H9 (cell line): ENCODE measurements around the gene PCSK2. TPM values are rescaled to one million over a fixed set of nuclear protein-coding genes. Genes with fewer than 3 reads are reported as not detected.

Experiments used
- DNase-seq: peaks from one replicate; pipeline ENCODE4 v3.0.0-alpha.2; 2017
- H2AFZ ChIP-seq: one replicate; pipeline ENCODE4 v1.6.1; 2013; ENCODE audit warnings: mild to moderate bottlenecking, low read length, control low read depth, moderate library complexity
- H2AK5ac ChIP-seq: 2 replicates; pipeline ENCODE4 v1.6.1; 2013; ENCODE audit warnings: low read length, control low read depth, mixed read lengths; ENCODE audit not compliant: insufficient read length
- H2BK120ac ChIP-seq: one replicate; pipeline ENCODE4 v1.6.1; 2013; ENCODE audit warnings: low read depth, mild to moderate bottlenecking, low read length, control low read depth, inconsistent platforms; ENCODE audit not compliant: poor library complexity, severe bottlenecking
- H2BK12ac ChIP-seq: 2 replicates; pipeline ENCODE4 v1.6.1; 2013; ENCODE audit warnings: low read length, control low read depth, mixed read lengths, low read depth; ENCODE audit not compliant: insufficient read length
- H2BK15ac ChIP-seq: 2 replicates; pipeline ENCODE4 v1.6.1; 2013; ENCODE audit warnings: low read depth, low read length, control low read depth
- H2BK20ac ChIP-seq: one replicate; pipeline ENCODE4 v1.6.1; 2013; ENCODE audit warnings: low read depth, mild to moderate bottlenecking, low read length, control low read depth, inconsistent platforms; ENCODE audit not compliant: poor library complexity, severe bottlenecking
- H2BK5ac ChIP-seq: 2 replicates; pipeline ENCODE4 v1.6.1; 2013; ENCODE audit warnings: low read length, control low read depth, mixed read lengths; ENCODE audit not compliant: insufficient read length
- H3K14ac ChIP-seq: 2 replicates; pipeline ENCODE4 v1.6.1; 2013; ENCODE audit warnings: low read length, control low read depth; ENCODE audit not compliant: insufficient read depth
- H3K18ac ChIP-seq: 2 replicates; pipeline ENCODE4 v1.6.1; 2013; ENCODE audit warnings: low read depth, mild to moderate bottlenecking, mixed read lengths, low read length, control low read depth; ENCODE audit not compliant: insufficient read length
- H3K23ac ChIP-seq: 2 replicates; pipeline ENCODE4 v1.6.1; 2013; ENCODE audit warnings: low read length, control low read depth, mixed read lengths, low read depth; ENCODE audit not compliant: insufficient read length
- H3K23me2 ChIP-seq: 2 replicates; pipeline ENCODE4 v1.6.1; 2013; ENCODE audit warnings: low read depth, mild to moderate bottlenecking, mixed read lengths, low read length, control low read depth; ENCODE audit not compliant: insufficient read length, poor library complexity, severe bottlenecking
- H3K27ac ChIP-seq: 2 replicates; pipeline ENCODE4 v1.5.1; 2013; ENCODE audit warnings: low read length, control low read depth, mixed read lengths, low read depth; ENCODE audit not compliant: insufficient read length
- H3K27me3 ChIP-seq: 2 replicates; pipeline ENCODE4 v1.6.1; 2013; ENCODE audit warnings: low read length, control low read depth, inconsistent platforms; ENCODE audit not compliant: insufficient read depth
- H3K4ac ChIP-seq: 2 replicates; pipeline ENCODE4 v1.6.1; 2013; ENCODE audit warnings: low read depth, mild to moderate bottlenecking, control low read depth, inconsistent platforms, low read length, moderate library complexity
- H3K4me1 ChIP-seq: 2 replicates; pipeline ENCODE4 v1.6.1; 2013; ENCODE audit warnings: low read length, control low read depth, inconsistent platforms; ENCODE audit not compliant: insufficient read depth
- H3K4me2 ChIP-seq: 2 replicates; pipeline ENCODE4 v1.6.1; 2013; ENCODE audit warnings: low read length, control low read depth, mixed read lengths; ENCODE audit not compliant: insufficient read length, insufficient read depth
- H3K56ac ChIP-seq: 2 replicates; pipeline ENCODE4 v1.6.1; 2013; ENCODE audit warnings: low read depth, mild to moderate bottlenecking, mixed read lengths, low read length, control low read depth; ENCODE audit not compliant: insufficient read length
- H3K79me1 ChIP-seq: 2 replicates; pipeline ENCODE4 v1.6.1; 2013; ENCODE audit warnings: low read depth, mild to moderate bottlenecking, moderate library complexity, low read length, control low read depth, inconsistent platforms; ENCODE audit not compliant: insufficient read depth, poor library complexity, severe bottlenecking
- H3K79me2 ChIP-seq: 2 replicates; pipeline ENCODE4 v1.6.1; 2013; ENCODE audit warnings: low read length, control low read depth, inconsistent platforms; ENCODE audit not compliant: insufficient read depth
- H3K9ac ChIP-seq: 2 replicates; pipeline ENCODE4 v1.6.1; 2013; ENCODE audit warnings: low read length, control low read depth, mixed read lengths; ENCODE audit not compliant: insufficient read length; ENCODE audit errors: extremely low read depth
- H3K9me3 ChIP-seq: one replicate; pipeline ENCODE4 v1.6.1; 2013; ENCODE audit warnings: low read depth, low read length, inconsistent platforms; ENCODE audit not compliant: control insufficient read depth
- H3T11ph ChIP-seq: one replicate; pipeline ENCODE4 v1.6.1; 2013; ENCODE audit warnings: mild to moderate bottlenecking, low read length, control low read depth, inconsistent platforms
- H4K20me1 ChIP-seq: one replicate; pipeline ENCODE4 v1.6.1; 2013; ENCODE audit not compliant: control insufficient read depth, insufficient read length, insufficient read depth
- H4K5ac ChIP-seq: 2 replicates; pipeline ENCODE4 v1.6.1; 2013; ENCODE audit warnings: low read depth, mild to moderate bottlenecking, mixed read lengths, low read length, control low read depth; ENCODE audit not compliant: insufficient read length
- H4K8ac ChIP-seq: replicated peaks from 2 replicates; pipeline ENCODE4 v1.6.1; 2013; ENCODE audit warnings: low read length, control low read depth, mixed read lengths, low read depth; ENCODE audit not compliant: insufficient read length
- H4K91ac ChIP-seq: 2 replicates; pipeline ENCODE4 v1.6.1; 2013; ENCODE audit warnings: low read depth, mild to moderate bottlenecking, moderate library complexity, mixed read lengths, low read length, control low read depth; ENCODE audit not compliant: insufficient read length
- H3K27ac Mint-ChIP-seq, 3 experiments: 2 replicates in 2 of 3; 3 replicates in 1 of 3; pipeline ENCODE4 v1.8.0; 2020 to 2021; ENCODE audit warnings: mixed read lengths in 3 of 3, mild to moderate bottlenecking in 1 of 3, moderate library complexity in 1 of 3
- H3K27me3 Mint-ChIP-seq: 2 replicates; pipeline ENCODE4 v1.8.0; 2021; ENCODE audit warnings: low read depth, mild to moderate bottlenecking, moderate library complexity, mixed read lengths
- H3K36me3 Mint-ChIP-seq, 3 experiments: 2 replicates in 2 of 3; 3 replicates in 1 of 3; pipeline ENCODE4 v1.8.0; 2020 to 2021; ENCODE audit warnings: low read depth in 3 of 3, mixed read lengths in 3 of 3; ENCODE audit not compliant: insufficient read depth in 1 of 3
- H3K4me1 Mint-ChIP-seq, 2 experiments: 2 replicates each; pipeline ENCODE4 v1.8.0; 2020; ENCODE audit warnings: mixed read lengths in 2 of 2
- H3K4me3 Mint-ChIP-seq, 2 experiments: 2 replicates in 1 of 2; 3 replicates in 1 of 2; pipeline ENCODE4 v1.8.0; 2020 to 2021; ENCODE audit warnings: mild to moderate bottlenecking in 2 of 2, mixed read lengths in 2 of 2, moderate library complexity in 1 of 2
- H3K9me3 Mint-ChIP-seq, 2 experiments: 2 replicates in 1 of 2; 3 replicates in 1 of 2; pipeline ENCODE4 v1.8.0; 2020; ENCODE audit warnings: mild to moderate bottlenecking in 2 of 2, mixed read lengths in 2 of 2, moderate library complexity in 1 of 2
- WGBS: extraction: QIAGEN DNeasy Blood & Tissue Kit; methylation state at CpG from one replicate; pipeline ENCODE4 v1.1.7; 2013; ENCODE audit warnings: missing lambda C conversion rate, low lambda C conversion rate, mixed read lengths; ENCODE audit not compliant: insufficient read length; ENCODE audit errors: extremely low coverage; 5-methylcytosine and 5-hydroxymethylcytosine counted together
- total RNA-seq: library from RNA; stranded (reverse); gene quantifications from 2 replicates; pipeline ENCODE4 v1.2.1, GENCODE V29; 2021
- TF ChIP-seq, protein P1 (sequence below): fragments of 200-600 bp; sonication (generic); conservative IDR thresholded peaks from 3 replicates; pipeline ENCODE4 v1.8.0; 2021; ENCODE audit warnings: antibody characterized with exemption, mild to moderate bottlenecking

PCSK2 gene
- total RNA-seq, 1 experiment from 2014 or later, result 2.8 TPM

DNA sequence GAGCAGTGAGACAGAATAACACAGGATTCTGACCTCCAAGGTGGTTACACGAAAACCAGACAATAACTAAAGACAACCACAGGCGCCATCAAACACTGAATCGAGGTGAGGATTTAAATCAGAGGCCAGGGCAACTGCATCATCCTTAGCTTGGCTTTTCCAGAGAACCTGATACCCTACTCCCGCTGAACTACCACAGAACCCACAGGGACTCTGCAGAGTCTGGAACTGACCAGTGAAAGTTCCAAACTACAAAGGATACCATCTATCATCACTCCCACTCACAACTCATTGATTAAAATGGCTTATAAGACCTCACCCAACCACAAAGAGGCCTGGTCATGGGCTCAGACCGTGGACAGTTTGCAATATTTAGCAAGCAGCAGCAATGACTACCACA lies 219.3 kb downstream of the PCSK2 start:
- TF ChIP-seq, protein P1, sequence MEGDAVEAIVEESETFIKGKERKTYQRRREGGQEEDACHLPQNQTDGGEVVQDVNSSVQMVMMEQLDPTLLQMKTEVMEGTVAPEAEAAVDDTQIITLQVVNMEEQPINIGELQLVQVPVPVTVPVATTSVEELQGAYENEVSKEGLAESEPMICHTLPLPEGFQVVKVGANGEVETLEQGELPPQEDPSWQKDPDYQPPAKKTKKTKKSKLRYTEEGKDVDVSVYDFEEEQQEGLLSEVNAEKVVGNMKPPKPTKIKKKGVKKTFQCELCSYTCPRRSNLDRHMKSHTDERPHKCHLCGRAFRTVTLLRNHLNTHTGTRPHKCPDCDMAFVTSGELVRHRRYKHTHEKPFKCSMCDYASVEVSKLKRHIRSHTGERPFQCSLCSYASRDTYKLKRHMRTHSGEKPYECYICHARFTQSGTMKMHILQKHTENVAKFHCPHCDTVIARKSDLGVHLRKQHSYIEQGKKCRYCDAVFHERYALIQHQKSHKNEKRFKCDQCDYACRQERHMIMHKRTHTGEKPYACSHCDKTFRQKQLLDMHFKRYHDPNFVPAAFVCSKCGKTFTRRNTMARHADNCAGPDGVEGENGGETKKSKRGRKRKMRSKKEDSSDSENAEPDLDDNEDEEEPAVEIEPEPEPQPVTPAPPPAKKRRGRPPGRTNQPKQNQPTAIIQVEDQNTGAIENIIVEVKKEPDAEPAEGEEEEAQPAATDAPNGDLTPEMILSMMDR, result no peak
- no peak for DNase-seq
- Histone ChIP-seq H3K27ac (no peak overlapping the region), H3K23ac (no peak overlapping the region), H2BK20ac (no peak overlapping the region), H2BK5ac (no peak overlapping the region), H3K27me3 (no peaks in the 10 kb centered on the region), H3K79me1 (no peaks in the 10 kb centered on the region), H2AK5ac (no peak overlapping the region), H3T11ph (no peak overlapping the region), H2BK15ac (no peak overlapping the region), H4K8ac (no peak overlapping the region), H3K14ac (no peak overlapping the region), H3K4ac (no peak overlapping the region), H3K9ac (no peak overlapping the region), H4K91ac (no peak overlapping the region), H3K4me2 (no peak overlapping the region), H3K79me2 (no peaks in the 10 kb centered on the region), H3K56ac (no peak overlapping the region), H2BK120ac (no peak overlapping the region), H3K18ac (no peak overlapping the region), H4K5ac (no peak overlapping the region), H4K20me1 (no peaks in the 10 kb centered on the region), H2BK12ac (no peak overlapping the region), H2AFZ (no peak overlapping the region), H3K23me2 (no peaks in the 10 kb centered on the region), H3K4me1 (no peaks in the 10 kb centered on the region), H3K9me3 (no peaks in the 10 kb centered on the region)
- Mint-ChIP-seq H3K27me3 (peaks cover 11% of the 10 kb centered on the region), H3K36me3 (no peaks in the 10 kb centered on the region), H3K4me1 (no peaks in the 10 kb centered on the region), H3K27ac (no peak overlapping the region), H3K9me3 (peaks cover 0 to 3% of the 10 kb centered on the region in 2 experiments; a peak in 1 of 5 replicates), H3K4me3 (no peak overlapping the region)
- no CpG with 5 or more reads among the region's 5 CpGs for WGBS
